KOPT-K1 (cell line): ENCODE results near the gene SH3PXD2B.
"Not testable (repeated sequence)": the region's sequence is repeated elsewhere in the genome, so short reads cannot be mapped to it uniquely, and the experiment has no call there.

ENCODE experiments used
- H3K27ac ChIP-seq: fragments of 200-600 bp; sonication (generic); 2 replicates; pipeline ENCODE4 v1.5.1; 2016; ENCODE audit warnings: antibody characterized with exemption, mild to moderate bottlenecking, low read depth, low read length; ENCODE audit not compliant: poor library complexity, severe bottlenecking
- H3K36me3 ChIP-seq: fragments of 200-600 bp; sonication (generic); 2 replicates; pipeline ENCODE4 v1.5.1; 2017; ENCODE audit warnings: antibody characterized with exemption, mild to moderate bottlenecking, low read length, moderate library complexity; ENCODE audit not compliant: insufficient read depth
- H3K9me3 ChIP-seq: fragments of 200-600 bp; sonication (generic); 2 replicates; pipeline ENCODE4 v1.5.1; 2017; ENCODE audit warnings: antibody characterized with exemption, low read length, mild to moderate bottlenecking; ENCODE audit not compliant: insufficient read depth, poor library complexity, severe bottlenecking

Gene SH3PXD2B

DNA sequence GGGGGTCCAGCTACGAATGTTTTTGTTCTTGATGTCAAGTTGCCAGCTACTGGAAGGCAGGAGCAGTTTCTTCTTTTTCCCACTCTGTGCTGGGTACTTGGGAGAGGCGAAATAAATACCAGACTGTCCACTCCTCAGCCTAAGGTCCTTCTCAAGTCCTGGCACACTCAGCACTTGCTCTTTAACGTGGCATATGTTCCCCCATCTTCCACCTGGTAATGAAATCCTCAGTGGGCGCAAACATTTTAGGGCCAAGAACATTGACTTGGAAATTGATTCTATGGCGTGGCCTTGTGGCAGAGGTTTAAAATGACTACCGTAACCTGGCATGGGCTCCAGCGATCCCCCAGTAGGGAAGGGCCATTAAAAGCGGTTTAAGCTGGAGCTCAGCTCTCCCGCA is 119.7 kb downstream of the SH3PXD2B start:
- H3K9me3 ChIP-seq: no peaks in the 10 kb centered on the region
- H3K36me3 ChIP-seq: no peaks in the 10 kb centered on the region
- no peak overlapping the region for H3K27ac ChIP-seq

DNA sequence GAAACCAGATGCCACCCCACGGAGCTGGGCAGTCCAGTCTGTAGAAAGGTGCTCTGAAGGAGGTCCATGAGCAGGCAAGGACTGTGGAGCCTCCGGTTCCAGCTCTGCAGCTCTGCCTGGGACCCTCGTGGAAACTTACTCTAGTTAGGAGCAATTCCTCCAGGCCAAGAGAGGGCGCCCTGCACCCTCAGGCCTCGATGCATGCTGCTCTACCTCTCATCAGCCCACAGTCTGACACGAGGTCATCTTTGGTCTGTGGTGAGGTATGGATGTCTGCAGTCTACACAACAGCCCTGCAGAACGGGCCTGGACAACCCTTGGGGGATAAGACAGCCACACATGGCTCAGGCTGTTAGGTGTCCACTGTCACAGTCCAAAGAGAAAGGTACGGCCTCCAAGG is 120.1 kb downstream of the SH3PXD2B start:
- Histone ChIP-seq H3K9me3 (no peaks in the 10 kb centered on the region), H3K36me3 (no peaks in the 10 kb centered on the region), H3K27ac (no peak overlapping the region)

DNA sequence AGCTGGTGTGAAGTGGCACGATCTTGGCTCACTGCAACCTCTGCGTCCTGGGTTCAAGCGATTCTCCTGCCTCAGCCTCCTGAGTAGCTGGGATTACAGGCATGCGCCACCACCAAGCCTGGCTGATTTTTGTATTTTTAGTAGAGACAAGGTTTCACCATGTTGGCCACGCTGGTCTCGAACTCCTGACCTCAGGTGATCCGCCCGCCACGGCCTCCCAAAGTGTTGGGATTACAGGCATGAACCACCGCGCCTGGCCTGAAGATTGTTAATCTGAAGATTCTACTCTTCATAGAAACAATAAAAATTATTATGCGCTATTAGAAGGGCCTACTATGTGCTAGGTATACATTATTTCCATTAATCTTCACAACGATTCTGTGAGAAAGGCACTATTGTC is 127.4 kb downstream of the SH3PXD2B start:
- H3K36me3 ChIP-seq, H3K27ac ChIP-seq: not testable (repeated sequence)

DNA sequence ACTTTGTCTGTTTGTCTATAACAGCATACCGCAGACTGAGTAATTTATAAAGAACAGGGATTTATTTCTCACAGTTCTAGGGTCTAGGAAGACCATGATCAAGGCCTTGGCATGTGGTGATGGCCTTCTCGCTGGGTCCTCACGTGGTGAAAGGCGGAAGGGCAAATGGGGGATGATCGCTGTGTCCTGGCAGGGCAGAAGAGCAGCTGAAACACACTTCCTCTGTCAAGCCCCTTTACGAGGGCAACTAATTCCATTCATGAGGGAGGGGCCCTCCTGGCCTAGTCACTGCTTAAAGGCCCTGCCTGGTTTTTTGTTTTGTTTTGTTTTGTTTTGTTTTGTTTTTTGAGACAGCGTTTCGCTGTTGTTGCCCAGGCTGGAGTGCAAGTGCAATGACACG is 128.9 kb downstream of the SH3PXD2B start:
- no peak overlapping the region for H3K27ac ChIP-seq
- H3K9me3 ChIP-seq: no peaks in the 10 kb centered on the region
- H3K36me3 ChIP-seq: no peaks in the 10 kb centered on the region

More for the DNA sequence above, 127.4 kb downstream of the SH3PXD2B start:
- not testable (repeated sequence) for H3K9me3 ChIP-seq

DNA sequence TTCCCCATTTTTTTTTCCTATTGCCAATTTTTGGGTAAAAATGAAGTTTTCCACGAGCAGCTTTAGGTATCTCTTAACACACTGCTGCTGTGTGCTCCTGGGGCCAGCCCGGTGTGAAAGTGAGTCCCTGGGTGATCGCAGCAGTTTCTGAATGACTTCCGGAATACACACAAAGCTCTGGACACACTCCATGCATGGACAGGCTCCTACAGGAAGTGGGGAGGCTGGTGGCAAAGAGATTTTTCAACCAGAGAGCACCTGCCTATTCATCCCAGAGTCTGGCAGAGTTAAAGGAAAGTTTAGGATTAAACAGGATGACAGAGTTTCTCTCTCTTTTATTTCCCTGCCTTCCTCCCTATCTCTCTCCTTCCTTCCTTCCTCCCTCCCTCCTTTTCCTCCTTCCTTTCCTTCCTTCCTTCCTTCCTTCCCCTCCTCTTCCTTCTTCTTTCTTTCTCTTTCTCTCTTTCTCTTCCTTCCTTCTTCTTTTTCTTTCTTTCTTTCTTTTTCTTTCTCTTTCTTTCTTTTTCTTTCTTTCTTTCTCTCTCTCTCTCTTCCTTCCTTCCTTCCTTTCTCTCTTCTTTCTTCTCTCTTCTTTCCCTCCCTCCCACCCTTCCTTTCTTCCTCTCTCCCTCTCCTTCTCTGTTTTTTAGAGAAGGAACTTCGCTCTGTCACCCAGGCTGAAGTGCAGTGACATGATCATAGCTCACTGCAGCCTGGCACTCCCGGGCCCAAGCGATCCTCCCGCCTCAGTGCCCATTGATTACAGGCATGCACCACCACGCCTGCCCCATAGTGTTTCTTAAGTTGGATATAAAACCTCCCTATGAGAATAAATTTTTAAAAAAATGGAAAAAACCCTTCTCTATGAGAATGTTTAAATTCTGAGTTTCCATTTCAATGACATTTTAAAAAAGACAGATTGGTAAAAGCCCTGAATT is 132.0 kb downstream of the SH3PXD2B start:
- no peak overlapping the region for H3K27ac ChIP-seq
- no peaks in the 10 kb centered on the region for H3K9me3 ChIP-seq
- H3K36me3 ChIP-seq: no peaks in the 10 kb centered on the region

DNA sequence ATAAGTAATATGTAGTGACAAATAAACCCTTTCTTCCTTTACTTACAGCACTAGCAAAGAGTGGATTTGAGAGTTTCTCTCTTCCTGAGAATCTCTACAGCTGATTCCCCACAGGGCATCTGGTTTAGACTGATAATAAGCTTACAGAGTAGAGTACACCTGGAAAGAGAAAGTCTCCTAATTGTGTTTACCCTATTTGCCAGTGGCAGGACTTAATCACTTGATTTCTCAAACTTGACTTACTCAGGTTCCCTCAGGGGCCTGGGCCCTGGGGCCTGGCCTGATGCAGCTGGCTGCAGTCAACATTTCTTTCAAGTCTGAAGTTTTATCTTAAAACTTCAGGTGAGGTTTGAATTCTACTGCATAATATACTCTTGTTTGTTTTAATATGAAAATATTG is 132.7 kb downstream of the SH3PXD2B start:
- Histone ChIP-seq H3K9me3 (no peaks in the 10 kb centered on the region), H3K27ac (no peak overlapping the region), H3K36me3 (no peaks in the 10 kb centered on the region)

DNA sequence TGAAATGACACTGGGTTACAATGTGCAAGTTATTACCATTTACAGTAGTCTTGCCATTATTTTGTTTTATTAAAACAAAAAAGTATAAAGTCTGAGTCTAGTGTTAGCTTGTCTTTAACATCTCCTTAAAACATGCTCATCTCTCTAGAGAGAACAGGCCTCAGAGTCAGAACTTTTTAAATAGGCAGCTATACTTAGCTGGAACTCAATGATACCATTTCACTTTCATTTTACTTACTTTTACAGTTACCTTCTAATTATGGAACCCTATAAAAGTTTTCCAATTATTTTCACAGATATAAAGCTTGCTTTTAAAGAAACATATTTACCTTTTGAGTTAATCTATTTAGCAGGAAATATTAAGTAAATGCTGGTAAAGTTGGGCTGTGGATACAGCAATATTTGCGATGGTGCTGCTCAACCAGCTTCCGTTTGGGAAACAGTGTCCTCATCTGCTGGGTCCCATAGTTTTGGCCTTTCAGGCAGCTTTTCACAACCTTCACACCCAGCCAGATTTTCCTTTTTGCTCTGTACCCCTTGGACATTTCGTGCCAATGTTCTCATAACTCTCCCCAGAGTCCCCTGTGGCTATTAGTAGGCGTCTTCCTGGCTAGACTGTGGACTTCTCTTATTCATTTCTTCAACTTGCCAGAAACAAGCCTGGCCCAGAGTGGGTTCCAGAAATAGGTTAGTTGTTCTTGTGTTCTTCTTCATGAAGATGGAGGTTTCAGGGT is 134.4 kb downstream of the SH3PXD2B start:
- Histone ChIP-seq H3K27ac (no peak overlapping the region), H3K9me3 (no peaks in the 10 kb centered on the region), H3K36me3 (no peaks in the 10 kb centered on the region)

DNA sequence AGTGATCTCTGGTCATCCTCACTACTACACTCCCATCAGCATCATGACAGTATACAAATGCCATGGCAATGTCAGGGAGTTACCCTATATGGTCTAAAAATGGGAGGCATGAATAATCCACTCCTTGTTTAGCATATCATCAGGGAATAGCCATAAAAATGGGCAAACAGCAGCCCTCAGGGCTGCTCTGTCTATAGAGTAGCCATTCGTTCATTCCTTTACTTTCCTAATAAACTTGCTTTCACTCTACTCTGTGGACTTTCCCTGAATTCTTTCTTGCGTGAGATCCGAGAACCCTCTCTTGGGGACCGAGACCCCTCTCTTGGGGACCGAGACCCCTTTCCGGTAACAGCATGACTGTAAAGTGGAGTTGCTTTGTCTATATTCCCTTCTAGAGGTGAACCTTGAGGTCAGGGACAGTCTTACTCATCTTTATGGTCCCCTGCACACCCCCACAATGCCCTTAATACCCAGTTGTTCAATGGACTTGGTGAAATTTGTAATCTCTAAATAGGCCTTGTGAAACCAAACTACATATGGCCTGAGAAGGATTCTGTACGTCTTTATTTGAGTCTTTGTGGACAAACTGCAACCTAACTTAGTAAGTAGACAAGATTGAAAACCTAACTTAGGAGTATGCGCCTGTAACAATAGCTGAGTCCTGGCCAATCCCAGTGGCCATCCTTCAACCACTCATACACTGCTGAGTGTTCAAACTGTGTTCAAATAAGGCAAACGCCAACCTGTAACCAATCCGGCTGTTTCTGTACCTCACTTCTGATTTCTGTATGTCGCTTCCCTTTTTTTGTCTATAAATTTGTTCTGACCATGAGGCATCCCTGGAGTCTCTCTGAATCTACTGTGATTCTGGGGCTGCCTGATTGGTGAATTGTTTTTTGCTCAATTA is 138.5 kb downstream of the SH3PXD2B start:
- Histone ChIP-seq H3K27ac (no peak overlapping the region), H3K9me3 (no peaks in the 10 kb centered on the region), H3K36me3 (no peaks in the 10 kb centered on the region)

DNA sequence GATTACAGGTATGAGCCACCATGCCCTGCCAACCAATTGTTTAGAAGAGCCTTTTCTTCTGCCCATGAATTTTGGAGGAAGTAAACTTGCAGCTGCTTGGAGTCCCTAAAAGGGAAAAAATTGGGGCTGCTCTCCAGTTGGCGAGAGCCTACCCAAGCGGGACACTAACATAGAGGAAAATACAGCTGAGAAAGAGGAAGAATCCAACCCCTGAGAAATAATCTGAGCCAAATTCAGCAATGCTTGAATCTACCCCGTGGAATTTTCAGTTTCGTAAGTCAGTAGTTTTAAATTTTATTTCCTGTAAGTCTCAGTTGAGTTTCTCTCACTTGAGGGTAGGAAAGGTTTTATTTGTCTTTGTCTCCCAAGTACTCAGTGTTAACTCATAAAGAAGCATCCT is 140.4 kb downstream of the SH3PXD2B start:
- Histone ChIP-seq H3K9me3 (no peaks in the 10 kb centered on the region), H3K36me3 (no peaks in the 10 kb centered on the region), H3K27ac (no peak overlapping the region)

DNA sequence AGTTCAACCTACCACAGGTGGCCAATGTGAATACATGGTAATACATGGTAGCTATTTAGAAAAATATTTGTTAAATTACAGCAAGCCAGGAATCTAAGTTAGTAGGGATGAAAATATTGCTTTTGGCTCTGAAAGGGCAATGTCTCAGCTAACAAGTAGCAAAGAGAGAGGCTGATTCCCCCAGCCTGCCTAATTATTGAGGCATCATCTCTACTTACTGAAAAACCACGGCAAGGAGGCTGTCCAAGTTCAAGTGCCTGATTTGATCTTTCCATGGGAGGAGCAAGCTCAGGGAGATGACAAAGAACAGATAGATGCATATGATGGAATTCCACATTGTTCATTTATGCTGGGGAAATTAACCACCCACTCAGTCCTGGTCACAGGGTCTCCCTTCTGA is 142.0 kb downstream of the SH3PXD2B start:
- Histone ChIP-seq H3K27ac (no peak overlapping the region), H3K36me3 (no peaks in the 10 kb centered on the region)

DNA sequence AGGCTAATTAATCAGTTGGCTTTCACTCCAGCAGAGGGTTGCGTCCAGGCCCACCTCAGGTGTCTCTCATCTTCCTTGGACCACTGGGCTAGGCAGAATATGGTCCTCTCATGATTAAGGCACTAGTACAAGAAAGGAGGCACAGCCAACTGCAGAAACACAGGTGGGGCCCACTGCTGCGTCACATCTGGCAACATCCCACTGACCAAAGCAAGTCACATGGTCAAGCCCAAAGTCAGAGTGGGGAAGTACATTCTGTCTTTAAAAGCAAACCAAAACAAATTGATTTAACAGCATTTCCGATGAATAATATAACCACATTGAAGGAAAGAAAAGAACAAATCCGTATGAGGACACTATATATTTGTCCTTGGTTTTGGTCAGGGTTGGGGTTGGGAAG is 142.7 kb downstream of the SH3PXD2B start:
- no peaks in the 10 kb centered on the region for H3K9me3 ChIP-seq
- H3K36me3 ChIP-seq: no peaks in the 10 kb centered on the region
- H3K27ac ChIP-seq: no peak overlapping the region

More for the DNA sequence above, 142.0 kb downstream of the SH3PXD2B start:
- no peaks in the 10 kb centered on the region for H3K9me3 ChIP-seq

DNA sequence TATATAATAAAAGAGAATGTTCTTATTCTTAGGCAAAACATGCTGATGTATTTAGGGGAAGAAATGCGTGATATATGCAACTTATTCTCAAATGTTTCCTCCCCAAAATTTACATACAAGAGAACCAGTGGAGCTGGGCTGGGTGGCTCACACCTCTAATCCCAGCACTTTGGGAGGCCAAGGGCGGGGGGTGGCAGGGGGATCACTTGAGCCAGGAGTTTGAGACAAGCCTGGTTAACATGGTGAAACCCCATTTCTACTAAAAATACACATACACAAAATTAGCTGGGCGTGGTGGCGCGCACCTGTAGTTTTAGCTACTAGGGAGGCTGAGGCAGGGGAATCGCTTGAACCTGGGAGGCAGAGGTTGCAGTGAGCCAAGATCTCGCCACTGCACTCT is 143.3 kb downstream of the SH3PXD2B start:
- Histone ChIP-seq H3K27ac (no peak overlapping the region), H3K9me3 (no peaks in the 10 kb centered on the region), H3K36me3 (no peaks in the 10 kb centered on the region)

DNA sequence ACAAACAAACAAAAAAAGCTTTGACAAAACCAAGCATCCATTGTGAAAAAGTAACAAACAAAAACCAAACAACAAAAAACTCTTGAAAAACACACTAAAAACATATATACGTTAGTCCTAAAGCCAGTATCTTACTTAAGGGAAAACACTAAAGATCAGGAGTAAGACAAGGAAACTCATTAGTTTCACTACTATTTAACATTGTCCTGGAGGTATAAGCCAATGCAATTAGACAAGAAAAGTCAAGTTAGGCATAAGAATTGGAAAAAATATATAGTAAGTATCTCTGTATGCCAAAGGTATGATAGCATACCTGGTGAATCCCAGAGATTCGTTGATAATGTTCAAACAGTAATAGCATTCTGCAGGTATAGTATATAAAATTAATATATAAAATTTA is 148.9 kb downstream of the SH3PXD2B start:
- no peaks in the 10 kb centered on the region for H3K36me3 ChIP-seq
- H3K27ac ChIP-seq: no peak overlapping the region
- peaks cover 14% of the 10 kb centered on the region for H3K9me3 ChIP-seq

DNA sequence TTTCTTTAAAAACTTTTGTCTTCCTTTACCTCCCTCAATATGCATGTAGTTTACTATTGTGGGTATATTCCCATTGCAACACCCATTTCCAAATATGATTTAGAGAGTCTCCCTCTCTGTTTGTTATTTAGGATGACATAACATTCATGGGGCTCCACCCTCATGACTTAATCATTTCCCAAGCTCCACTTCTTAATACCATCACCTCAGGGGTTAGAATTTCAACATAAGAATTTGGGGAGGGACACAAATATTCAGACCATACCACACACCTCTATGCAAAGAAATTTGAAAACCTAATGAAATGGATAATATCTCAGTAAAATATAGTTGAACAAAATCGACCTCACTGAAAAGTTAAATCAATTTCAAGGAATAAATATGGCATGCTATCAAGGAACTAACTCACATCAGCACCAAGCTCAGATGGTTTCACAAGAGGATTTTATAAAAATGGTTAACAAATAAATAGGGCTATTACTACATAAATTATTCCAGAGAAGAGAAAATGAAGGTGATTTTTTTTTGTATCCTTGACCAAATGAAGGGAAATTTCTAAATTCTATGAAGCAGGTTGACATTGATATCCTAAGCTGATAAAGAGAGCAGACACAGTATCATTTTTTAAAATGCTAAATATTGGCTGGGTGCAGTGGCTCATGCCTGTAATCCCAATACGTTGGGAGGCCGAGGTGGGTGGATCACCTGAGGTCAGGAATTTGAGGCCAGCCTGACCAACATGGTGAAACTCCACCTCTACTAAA is 150.6 kb downstream of the SH3PXD2B start:
- Histone ChIP-seq H3K27ac (no peak overlapping the region), H3K9me3 (peaks cover 14% of the 10 kb centered on the region), H3K36me3 (no peaks in the 10 kb centered on the region)
